GM12875 (cell line): ENCODE measurements around the gene PLA1A.

ENCODE experiments used
- H3K4me3 ChIP-seq: one replicate; pipeline ENCODE4 v1.5.1; 2011; ENCODE audit warnings: low read depth, low read length, control low read depth
- CTCF ChIP-seq: IDR thresholded peaks from 2 replicates; pipeline ENCODE4 v1.5.1; 2011; ENCODE audit warnings: low read depth, mild to moderate bottlenecking, control low read depth, inconsistent platforms, low read length, moderate library complexity, borderline replicate concordance; ENCODE audit not compliant: insufficient read depth

PLA1A gene

GRCh38 chr3:119595639-119596334, 1.9 kb upstream of the PLA1A start:
- H3K4me3 ChIP-seq, result no peak overlapping the region

GRCh38 chr3:119596398-119596797, 1.3 kb upstream of the PLA1A start:
- TF ChIP-seq CTCF, result no peak
- H3K4me3 ChIP-seq, result no peak overlapping the region

More at GRCh38 chr3:119595639-119596334, 1.9 kb upstream of the PLA1A start:
- TF ChIP-seq CTCF, result no peak

- TF ChIP-seq CTCF, result no peak
- peak overlapping the region; percentile 34 for H3K4me3 ChIP-seq
Observed at GRCh38 chr3:119598410-119599098, 869 bp downstream of the PLA1A start.

GRCh38 chr3:119599558-119600174, 2.0 kb downstream of the PLA1A start:
- TF ChIP-seq CTCF, result no peak
- peak overlapping the region; percentile 41 for H3K4me3 ChIP-seq

GRCh38 chr3:119600732-119601131, 3.0 kb downstream of the PLA1A start:
- peak; percentile 92 for TF ChIP-seq CTCF
- H3K4me3 ChIP-seq, result peak overlapping the region; percentile 41

- TF ChIP-seq CTCF, result no peak
- H3K4me3 ChIP-seq, result no peak overlapping the region
Observed at GRCh38 chr3:119601154-119601553, 3.5 kb downstream of the PLA1A start.
